DLD1 (cell line): ENCODE data around the gene TCF15.

Experiments
- in situ Hi-C: cut with HindIII; loops from 2 replicates; pipeline ENCODE4 v1.10.0; 2017; ENCODE audit warnings: low sequenced_read_pairs

TCF15 gene

GRCh38 chr20:561437-562231, 48.5 kb downstream of the TCF15 start:
- in situ Hi-C loops: no loop called here

GRCh38 chr20:560680-561079, 49.4 kb downstream of the TCF15 start:
- in situ Hi-C loops: no loop called here

- in situ Hi-C loops: no loop called here
Observed at GRCh38 chr20:558117-558516, 52.0 kb downstream of the TCF15 start.

GRCh38 chr20:556984-557383, 53.1 kb downstream of the TCF15 start:
- in situ Hi-C loops: no loop called here

- in situ Hi-C loops: no loop called here
Observed at GRCh38 chr20:555976-556385, 54.1 kb downstream of the TCF15 start.
